Measurements from ENCODE around the gene NLGN1. TPM values are rescaled to one million over a fixed set of nuclear protein-coding genes. Genes with fewer than 3 reads are reported as not detected.
A peak's percentile ranks its signal among the peaks of the same experiment; 100 is the strongest.
"Not testable (repeated sequence)": the region's sequence is repeated elsewhere in the genome, so short reads cannot be mapped to it uniquely, and the experiment has no call there.

Gene NLGN1
- total and polyA plus RNA-seq, 4 experiments from 2014 or later, result not detected

GRCh38 chr3:173430576-173430975, 33.0 kb downstream of the NLGN1 start:
- H3K4me3 Mint-ChIP-seq, result no peak overlapping the region
- Histone ChIP-seq H3K9me3 (ENCODE audit: control insufficient read depth in 1 of 2, low read length in 2 of 2) (peaks cover 0 to 12% of the 10 kb centered on the region in 2 donors), H3K36me3 (ENCODE audit: insufficient read depth, low read length) (no peaks in the 10 kb centered on the region), H3K4me1 (ENCODE audit: insufficient read depth, low read length) (no peaks in the 10 kb centered on the region), H3K27ac (ENCODE audit: low read depth, low read length) (no peak overlapping the region), H3K4me3 (ENCODE audit: low read length in 2 of 2) (no peak overlapping the region), H3K27me3 (ENCODE audit: insufficient read depth, low read length) (no peaks in the 10 kb centered on the region)
- no peaks in the 10 kb centered on the region for H3K36me3 Mint-ChIP-seq
- no peak for DNase-seq
- H3K27ac Mint-ChIP-seq, result no peak overlapping the region
- no peaks in the 10 kb centered on the region for H3K4me1 Mint-ChIP-seq
- H3K9me3 Mint-ChIP-seq, result peaks cover 0 to 41% (median 20%) of the 10 kb centered on the region in 8 donors
- ChIA-PET CTCF (ENCODE audit: partially characterized antibody) (no interaction called here), POLR2A (ENCODE audit: partially characterized antibody) (no interaction called here)
- intact Hi-C loops (cut with micrococcal nuclease), result no loop called here
- H3K27me3 Mint-ChIP-seq, result no peaks in the 10 kb centered on the region

GRCh38 chr3:173439004-173439403, 41.5 kb downstream of the NLGN1 start:
- Histone ChIP-seq H3K4me3 (ENCODE audit: low read length in 2 of 2) (no peak overlapping the region), H3K9me3 (ENCODE audit: control insufficient read depth in 1 of 2, low read length in 2 of 2) (no peaks in the 10 kb centered on the region), H3K4me1 (ENCODE audit: insufficient read depth, low read length) (no peaks in the 10 kb centered on the region), H3K36me3 (ENCODE audit: insufficient read depth, low read length) (no peaks in the 10 kb centered on the region), H3K27me3 (ENCODE audit: insufficient read depth, low read length) (no peaks in the 10 kb centered on the region), H3K27ac (ENCODE audit: low read depth, low read length) (no peak overlapping the region)
- H3K4me1 Mint-ChIP-seq, result no peaks in the 10 kb centered on the region
- H3K9me3 Mint-ChIP-seq, result peaks cover 0 to 5% (median 0%) of the 10 kb centered on the region in 8 donors
- no peak for DNase-seq
- ChIA-PET POLR2A (ENCODE audit: partially characterized antibody) (no interaction called here), CTCF (ENCODE audit: partially characterized antibody) (no interaction called here)
- H3K36me3 Mint-ChIP-seq, result no peaks in the 10 kb centered on the region
- H3K27me3 Mint-ChIP-seq, result no peaks in the 10 kb centered on the region
- no peak overlapping the region for H3K4me3 Mint-ChIP-seq
- intact Hi-C loops (cut with micrococcal nuclease), result no loop called here
- H3K27ac Mint-ChIP-seq, result no peak overlapping the region

DNA sequence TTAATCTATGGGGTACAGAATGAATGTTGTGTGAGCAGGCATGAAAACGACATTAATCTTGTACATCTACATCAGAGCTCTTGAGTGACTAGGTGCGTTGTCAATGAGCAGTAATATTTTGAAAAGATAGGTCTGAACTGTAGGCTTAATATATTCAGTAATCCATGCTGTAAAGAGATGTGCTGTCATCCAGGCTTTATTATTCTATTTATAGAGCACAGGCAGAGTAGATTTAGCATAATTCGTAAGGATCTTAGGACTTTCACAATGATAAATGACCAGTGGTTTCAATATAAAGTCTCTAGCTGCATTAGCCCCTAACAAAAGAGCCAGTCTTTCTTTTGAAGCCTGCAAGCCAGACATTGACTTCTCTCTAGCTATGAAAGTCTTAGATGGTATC, 43.0 kb downstream of the NLGN1 start:
- Histone ChIP-seq H3K9me3 (ENCODE audit: control insufficient read depth in 1 of 2, low read length in 2 of 2) (no peaks in the 10 kb centered on the region), H3K27ac (ENCODE audit: low read depth, low read length) (no peak overlapping the region), H3K4me1 (ENCODE audit: insufficient read depth, low read length) (no peaks in the 10 kb centered on the region), H3K36me3 (ENCODE audit: insufficient read depth, low read length) (no peaks in the 10 kb centered on the region), H3K27me3 (ENCODE audit: insufficient read depth, low read length) (no peaks in the 10 kb centered on the region), H3K4me3 (ENCODE audit: low read length in 2 of 2) (no peak overlapping the region)
- DNase-seq, result no peak
- Mint-ChIP-seq H3K4me1 (no peaks in the 10 kb centered on the region), H3K27ac (peak overlapping the region in 1 of 7 donors; percentile 55), H3K9me3 (peaks cover 0 to 5% (median 0%) of the 10 kb centered on the region in 8 donors), H3K36me3 (no peaks in the 10 kb centered on the region), H3K27me3 (no peaks in the 10 kb centered on the region), H3K4me3 (no peak overlapping the region)
- ChIA-PET POLR2A (ENCODE audit: partially characterized antibody) (no interaction called here), CTCF (ENCODE audit: partially characterized antibody) (no interaction called here)
- intact Hi-C loops (cut with micrococcal nuclease), result no loop called here

DNA sequence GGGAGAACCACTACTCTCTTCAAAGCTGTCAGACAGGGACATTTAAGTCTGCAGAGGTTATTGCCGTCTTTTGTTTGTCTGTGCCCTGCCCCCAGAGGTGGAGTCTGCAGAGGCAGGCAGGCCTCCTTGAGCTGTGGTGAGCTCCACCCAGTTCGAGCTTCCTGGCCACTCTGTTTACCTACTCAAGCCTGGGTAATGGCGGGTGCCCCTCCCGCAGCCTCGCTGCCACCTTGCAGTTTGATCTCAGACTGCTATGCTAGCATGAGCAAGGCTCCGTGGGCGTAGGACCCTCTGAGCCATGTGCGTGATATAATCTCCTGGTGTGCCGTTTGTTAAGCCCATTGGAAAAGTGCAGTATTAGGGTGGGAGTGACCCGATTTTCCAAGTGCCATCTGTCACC, 54.0 kb downstream of the NLGN1 start:
- H3K4me1 ChIP-seq (ENCODE audit: insufficient read depth, low read length); POLR2A ChIA-PET (ENCODE audit: partially characterized antibody): not testable (repeated sequence)

DNA sequence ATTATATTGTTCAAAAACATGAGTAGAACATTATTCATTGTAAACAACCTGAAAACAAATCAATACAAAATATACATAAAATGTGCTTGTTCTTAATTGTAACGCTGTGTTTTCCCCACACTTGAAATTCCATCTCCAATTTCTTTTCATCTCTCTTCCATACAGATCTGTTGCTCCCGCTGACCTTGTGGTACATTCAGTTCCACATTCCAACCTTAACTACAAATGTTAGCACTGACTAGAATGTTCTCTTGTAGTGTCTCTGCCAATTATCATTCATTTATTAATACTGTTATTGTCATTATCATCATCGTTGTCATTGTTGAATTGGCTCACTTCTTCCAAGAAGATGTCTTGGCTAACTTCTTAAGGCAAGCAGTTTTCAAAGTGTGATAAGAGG, 65.7 kb downstream of the NLGN1 start:
- no peaks in the 10 kb centered on the region for H3K27me3 ChIP-seq (ENCODE audit: insufficient read depth, low read length)
- Mint-ChIP-seq H3K36me3 (no peaks in the 10 kb centered on the region), H3K4me1 (no peaks in the 10 kb centered on the region), H3K27me3 (no peaks in the 10 kb centered on the region), H3K4me3 (no peak overlapping the region), H3K9me3 (peaks cover 0 to 5% (median 0%) of the 10 kb centered on the region in 8 donors), H3K27ac (no peak overlapping the region)
- no peak overlapping the region for H3K27ac ChIP-seq (ENCODE audit: low read depth, low read length)
- intact Hi-C loops (cut with micrococcal nuclease), result no loop called here
- no peak for DNase-seq
- no peaks in the 10 kb centered on the region for H3K4me1 ChIP-seq (ENCODE audit: insufficient read depth, low read length)
- H3K36me3 ChIP-seq (ENCODE audit: insufficient read depth, low read length), result no peaks in the 10 kb centered on the region
- CTCF ChIA-PET (ENCODE audit: partially characterized antibody), result no interaction called here
- no peaks in the 10 kb centered on the region for H3K9me3 ChIP-seq (ENCODE audit: control insufficient read depth in 1 of 2, low read length in 2 of 2)
- no peak overlapping the region for H3K4me3 ChIP-seq (ENCODE audit: low read length in 2 of 2)
- POLR2A ChIA-PET (ENCODE audit: partially characterized antibody), result no interaction called here

More for the DNA sequence above, 54.0 kb downstream of the NLGN1 start:
- H3K4me1 Mint-ChIP-seq; H3K4me3 ChIP-seq (ENCODE audit: low read length in 2 of 2); H3K36me3 ChIP-seq (ENCODE audit: insufficient read depth, low read length); intact Hi-C loops (cut with micrococcal nuclease); CTCF ChIA-PET (ENCODE audit: partially characterized antibody); H3K27me3 ChIP-seq (ENCODE audit: insufficient read depth, low read length); H3K27ac ChIP-seq (ENCODE audit: low read depth, low read length); H3K9me3 ChIP-seq (ENCODE audit: control insufficient read depth in 1 of 2, low read length in 2 of 2); H3K27ac Mint-ChIP-seq; H3K4me3 Mint-ChIP-seq; H3K36me3 Mint-ChIP-seq; H3K27me3 Mint-ChIP-seq: not testable (repeated sequence)
- peak in 1 of 5 donors; percentile 27 for DNase-seq
- peaks cover 0 to 19% (median 8%) of the 10 kb centered on the region in 8 donors for H3K9me3 Mint-ChIP-seq

GRCh38 chr3:173465112-173465511, 67.6 kb downstream of the NLGN1 start:
- H3K4me3 ChIP-seq (ENCODE audit: low read length in 2 of 2), result no peak overlapping the region
- no peak for DNase-seq
- H3K27ac ChIP-seq (ENCODE audit: low read depth, low read length), result no peak overlapping the region
- CTCF ChIA-PET (ENCODE audit: partially characterized antibody), result no interaction called here
- no peaks in the 10 kb centered on the region for H3K9me3 ChIP-seq (ENCODE audit: control insufficient read depth in 1 of 2, low read length in 2 of 2)
- Mint-ChIP-seq H3K36me3 (no peaks in the 10 kb centered on the region), H3K4me1 (no peaks in the 10 kb centered on the region), H3K27me3 (no peaks in the 10 kb centered on the region), H3K4me3 (no peak overlapping the region), H3K27ac (no peak overlapping the region), H3K9me3 (peaks cover 0 to 5% (median 0%) of the 10 kb centered on the region in 8 donors)
- H3K4me1 ChIP-seq (ENCODE audit: insufficient read depth, low read length), result no peaks in the 10 kb centered on the region
- intact Hi-C loops (cut with micrococcal nuclease), result no loop called here
- POLR2A ChIA-PET (ENCODE audit: partially characterized antibody), result no interaction called here
- H3K36me3 ChIP-seq (ENCODE audit: insufficient read depth, low read length), result no peaks in the 10 kb centered on the region
- no peaks in the 10 kb centered on the region for H3K27me3 ChIP-seq (ENCODE audit: insufficient read depth, low read length)

DNA sequence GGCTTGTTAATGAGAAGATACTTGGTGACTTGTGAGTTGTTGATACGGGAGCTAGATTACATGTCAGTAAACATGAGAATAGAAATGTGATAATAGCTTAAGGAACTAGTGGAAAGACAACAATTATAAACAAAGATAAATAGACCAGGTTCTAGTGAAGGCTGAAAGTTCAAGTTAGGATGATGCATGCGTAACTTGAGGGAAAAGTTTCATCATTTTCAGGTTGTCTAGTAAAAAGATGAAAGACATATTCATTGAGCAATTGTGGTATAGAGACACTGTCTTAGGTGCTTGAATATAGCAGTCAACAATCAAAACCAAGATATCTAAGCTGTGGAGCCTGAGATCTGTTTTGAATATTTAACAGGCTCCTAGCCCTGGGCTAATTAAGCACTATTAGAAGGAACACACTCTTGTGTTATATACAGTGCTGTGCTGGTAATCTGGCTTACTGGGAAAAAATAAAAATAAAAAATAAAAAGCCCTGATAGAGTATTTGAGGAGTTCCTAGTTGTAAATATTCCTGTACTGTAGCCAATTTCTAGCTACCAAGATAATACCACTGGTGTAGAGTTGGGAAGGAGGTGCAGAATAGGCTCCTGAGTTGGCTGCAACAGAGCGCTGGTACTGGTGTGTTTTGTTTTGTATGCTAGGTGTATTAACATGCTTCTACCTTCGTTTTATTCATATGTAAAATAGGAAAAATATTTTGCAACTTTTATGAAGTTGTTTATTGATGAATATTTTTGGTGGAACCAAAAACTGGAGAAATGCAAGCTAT, 68.5 kb downstream of the NLGN1 start:
- Histone ChIP-seq H3K27me3 (ENCODE audit: insufficient read depth, low read length) (no peaks in the 10 kb centered on the region), H3K27ac (ENCODE audit: low read depth, low read length) (no peak overlapping the region), H3K36me3 (ENCODE audit: insufficient read depth, low read length) (no peaks in the 10 kb centered on the region), H3K4me3 (ENCODE audit: low read length in 2 of 2) (no peak overlapping the region), H3K4me1 (ENCODE audit: insufficient read depth, low read length) (no peaks in the 10 kb centered on the region), H3K9me3 (ENCODE audit: control insufficient read depth in 1 of 2, low read length in 2 of 2) (no peaks in the 10 kb centered on the region)
- Mint-ChIP-seq H3K27ac (no peak overlapping the region), H3K27me3 (no peaks in the 10 kb centered on the region), H3K4me1 (no peaks in the 10 kb centered on the region), H3K4me3 (no peak overlapping the region), H3K36me3 (no peaks in the 10 kb centered on the region), H3K9me3 (peaks cover 0 to 5% (median 0%) of the 10 kb centered on the region in 8 donors)
- DNase-seq, result no peak
- POLR2A ChIA-PET (ENCODE audit: partially characterized antibody), result no interaction called here
- CTCF ChIA-PET (ENCODE audit: partially characterized antibody), result no interaction called here
- intact Hi-C loops (cut with micrococcal nuclease), result no loop called here
